GM21825 (cell line): ENCODE results near the gene TMPRSS11A.

ENCODE experiments used
- ATAC-seq: cut with Tn5 transposase; IDR thresholded peaks from one replicate; pipeline ENCODE4 v1.9.1; 2021; ENCODE audit warnings: mild to moderate bottlenecking, moderate library complexity; ENCODE audit not compliant: unreplicated experiment

TMPRSS11A gene

DNA sequence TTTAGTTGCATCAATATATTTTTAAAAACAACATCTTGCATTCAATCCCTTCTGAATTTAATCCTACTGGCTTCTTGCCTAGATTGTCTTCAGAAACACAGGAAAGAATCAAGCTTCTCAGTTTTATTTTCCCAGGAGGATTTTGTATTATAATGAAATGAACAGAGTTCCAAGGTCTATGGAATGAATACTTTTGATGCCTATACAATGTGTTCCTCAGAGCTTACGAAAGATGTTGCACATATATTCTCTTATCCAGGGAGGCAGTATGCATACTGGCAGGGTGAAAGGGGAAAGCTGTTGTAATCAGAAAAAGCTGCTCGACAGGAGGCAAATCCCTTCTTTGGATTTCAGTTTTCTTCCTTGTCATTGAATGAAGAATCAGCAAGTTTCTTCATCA lies 88.3 kb downstream of the TMPRSS11A start:
- ATAC-seq: no peak

DNA sequence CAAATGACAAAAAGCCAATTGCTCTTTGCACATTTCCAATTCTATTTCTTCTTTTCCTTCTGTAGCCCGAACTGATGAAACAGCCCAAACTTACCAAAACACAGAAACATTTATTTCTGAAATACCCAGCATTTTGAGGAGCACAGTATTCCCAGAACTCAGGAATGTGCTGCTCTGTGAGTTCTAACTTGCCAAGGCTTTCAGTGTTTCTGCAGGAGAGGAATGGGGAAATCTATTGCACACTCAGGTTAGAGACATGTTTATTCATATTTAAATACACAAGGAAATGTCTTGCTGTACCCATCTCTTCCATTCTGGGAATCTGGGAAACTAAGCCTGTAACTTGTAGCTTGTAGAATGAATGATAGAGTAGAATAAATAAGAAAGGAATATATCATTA lies 90.2 kb downstream of the TMPRSS11A start:
- ATAC-seq: no peak

DNA sequence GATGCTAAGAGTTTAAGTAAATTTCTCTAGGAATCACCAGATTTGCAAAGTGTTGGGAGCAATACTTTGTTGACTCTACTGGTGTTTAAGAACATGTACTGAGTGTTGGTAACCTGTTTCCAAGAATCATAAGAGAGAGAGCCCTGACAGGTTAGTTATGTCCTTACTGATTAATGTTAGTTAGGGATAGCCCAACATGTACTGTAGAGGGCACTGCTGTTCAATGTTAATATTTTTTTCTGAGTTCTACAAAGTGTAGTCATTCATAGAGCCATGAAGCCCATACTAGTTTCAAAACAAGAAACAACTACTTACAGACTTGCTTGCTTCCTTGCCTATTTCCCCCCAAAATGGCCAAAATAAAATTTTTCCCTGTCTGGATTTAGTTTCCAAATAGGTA lies 91.4 kb downstream of the TMPRSS11A start:
- ATAC-seq: peak; percentile 71

DNA sequence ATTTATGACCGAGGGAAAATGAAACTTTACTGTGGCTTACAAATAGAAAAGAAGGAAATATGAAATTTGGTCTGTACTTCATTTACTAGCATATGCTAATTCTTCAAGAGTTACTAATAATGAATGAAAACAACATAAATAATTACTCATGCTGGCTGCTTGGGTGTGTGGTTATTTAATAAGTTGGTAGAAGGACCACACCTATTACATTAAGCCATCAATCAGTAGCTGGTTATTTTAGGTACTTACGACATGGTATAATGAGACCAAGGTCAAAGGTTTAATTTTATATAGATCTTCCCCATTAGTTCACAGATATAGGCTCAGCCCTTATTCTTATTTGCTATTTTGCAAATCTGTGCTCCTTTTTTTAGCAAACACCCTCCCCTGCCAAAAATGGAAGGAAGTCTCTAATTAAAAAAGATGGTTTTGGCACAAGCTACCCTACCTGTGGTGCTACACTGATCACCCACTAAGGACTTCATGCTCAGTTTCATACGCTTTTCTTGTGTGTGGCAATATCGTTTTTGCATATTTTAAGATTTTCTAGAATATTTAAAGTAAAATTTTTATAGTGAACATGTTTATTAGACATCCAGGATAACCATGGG lies 93.6 kb downstream of the TMPRSS11A start:
- no peak for ATAC-seq

GRCh38 chr4:67861513-67861912 lies 101.8 kb downstream of the TMPRSS11A start:
- ATAC-seq: no peak
